PC-3 (cell line): ENCODE results near the gene DPH1.

Source experiments
- EZH2 ChIP-seq: fragments of 300-600 bp; sonication (generic); IDR thresholded peaks from one replicate; pipeline ENCODE4 v1.6.1; 2017; ENCODE audit warnings: antibody characterized with exemption, mild to moderate bottlenecking, low read length; ENCODE audit not compliant: unreplicated experiment
- TF ChIP-seq, protein P1 (sequence below): fragments of 300-600 bp; sonication (generic); conservative IDR thresholded peaks from 2 replicates; pipeline ENCODE4 v1.5.1; 2017; ENCODE audit warnings: antibody characterized with exemption, low read depth, mild to moderate bottlenecking, low read length

DNA sequence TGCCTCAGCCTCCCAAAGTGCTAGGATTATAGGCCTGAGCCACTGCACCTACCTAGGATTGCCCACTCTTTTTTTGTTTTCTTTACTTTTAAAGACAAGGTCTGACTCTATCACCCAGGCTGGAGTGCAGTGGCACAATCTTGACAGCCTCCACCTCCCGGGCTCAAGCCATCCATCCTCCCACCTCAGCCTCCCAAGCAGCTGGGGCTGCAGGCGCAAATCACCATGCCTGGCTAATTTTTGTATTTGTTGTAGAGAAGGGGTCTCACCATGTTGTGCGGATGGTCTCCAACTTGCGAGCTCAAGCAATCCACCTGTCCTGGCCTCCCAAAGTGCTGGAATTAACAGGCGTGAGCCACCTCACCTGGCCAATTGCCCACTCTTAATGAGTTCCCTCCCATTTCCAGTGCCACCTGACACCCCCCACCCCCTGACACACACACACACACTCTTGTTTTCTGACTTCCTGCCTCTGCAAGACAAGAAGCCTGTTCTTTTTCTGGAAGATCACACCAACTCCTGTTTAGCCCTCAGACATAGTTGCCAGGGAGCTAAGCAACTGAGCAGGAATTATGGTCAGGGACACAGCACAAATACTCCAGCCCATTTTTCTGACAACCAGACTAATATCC is 14.4 kb downstream of the DPH1 start:
- no peak for TF ChIP-seq EZH2
- TF ChIP-seq, protein P1, sequence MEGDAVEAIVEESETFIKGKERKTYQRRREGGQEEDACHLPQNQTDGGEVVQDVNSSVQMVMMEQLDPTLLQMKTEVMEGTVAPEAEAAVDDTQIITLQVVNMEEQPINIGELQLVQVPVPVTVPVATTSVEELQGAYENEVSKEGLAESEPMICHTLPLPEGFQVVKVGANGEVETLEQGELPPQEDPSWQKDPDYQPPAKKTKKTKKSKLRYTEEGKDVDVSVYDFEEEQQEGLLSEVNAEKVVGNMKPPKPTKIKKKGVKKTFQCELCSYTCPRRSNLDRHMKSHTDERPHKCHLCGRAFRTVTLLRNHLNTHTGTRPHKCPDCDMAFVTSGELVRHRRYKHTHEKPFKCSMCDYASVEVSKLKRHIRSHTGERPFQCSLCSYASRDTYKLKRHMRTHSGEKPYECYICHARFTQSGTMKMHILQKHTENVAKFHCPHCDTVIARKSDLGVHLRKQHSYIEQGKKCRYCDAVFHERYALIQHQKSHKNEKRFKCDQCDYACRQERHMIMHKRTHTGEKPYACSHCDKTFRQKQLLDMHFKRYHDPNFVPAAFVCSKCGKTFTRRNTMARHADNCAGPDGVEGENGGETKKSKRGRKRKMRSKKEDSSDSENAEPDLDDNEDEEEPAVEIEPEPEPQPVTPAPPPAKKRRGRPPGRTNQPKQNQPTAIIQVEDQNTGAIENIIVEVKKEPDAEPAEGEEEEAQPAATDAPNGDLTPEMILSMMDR, result no peak
